ENCODE measurements around the gene KIAA1217.
A peak's percentile ranks its signal among the peaks of the same experiment; 100 is the strongest.

Gene KIAA1217

DNA sequence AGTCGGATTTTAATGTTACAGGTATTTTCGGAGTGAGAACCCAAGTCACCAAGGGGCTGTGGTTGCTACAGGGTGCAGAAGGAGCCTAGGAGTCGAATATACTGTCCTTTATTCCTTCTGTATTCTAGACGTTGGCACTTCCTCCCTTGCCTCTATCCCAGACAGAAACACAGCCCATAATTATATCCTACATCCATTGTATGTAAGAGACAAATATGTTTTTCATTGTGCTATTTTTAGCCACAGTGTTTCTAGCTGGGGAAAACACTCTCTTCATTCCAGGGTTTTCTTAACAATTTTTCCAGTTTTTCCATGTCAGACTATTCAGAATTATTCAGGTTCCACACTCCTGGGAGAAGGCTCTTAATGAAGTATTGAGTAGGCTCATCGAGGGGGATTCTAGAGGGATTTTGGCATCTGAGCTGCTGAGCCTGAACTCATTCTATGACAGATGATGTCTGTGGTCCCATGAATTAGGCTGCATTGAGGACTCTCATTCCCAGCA, 32.6 kb downstream of the KIAA1217 start:
- no peak for DNase-seq (ENCODE audit: low read depth, low spot score)

DNA sequence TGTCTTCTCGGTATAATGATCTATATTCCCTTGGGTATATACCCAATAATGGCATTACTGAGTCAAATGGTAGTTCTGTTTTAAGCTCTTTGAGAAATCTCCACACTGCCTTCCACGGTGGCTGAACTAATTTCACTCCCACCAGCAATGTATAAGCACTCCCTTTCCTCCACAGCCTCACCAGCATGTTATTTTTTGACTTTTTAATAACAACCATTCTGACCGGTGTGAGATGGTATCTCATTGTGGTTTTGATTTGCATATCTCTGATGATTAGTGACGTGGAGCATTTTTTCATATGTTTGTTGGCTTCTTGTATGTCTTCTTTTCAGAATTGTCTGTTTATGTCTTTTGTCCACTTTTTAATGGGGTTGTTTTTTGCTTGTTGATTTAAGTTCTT, 33.6 kb downstream of the KIAA1217 start:
- DNase-seq (ENCODE audit: low read depth, low spot score): no peak

DNA sequence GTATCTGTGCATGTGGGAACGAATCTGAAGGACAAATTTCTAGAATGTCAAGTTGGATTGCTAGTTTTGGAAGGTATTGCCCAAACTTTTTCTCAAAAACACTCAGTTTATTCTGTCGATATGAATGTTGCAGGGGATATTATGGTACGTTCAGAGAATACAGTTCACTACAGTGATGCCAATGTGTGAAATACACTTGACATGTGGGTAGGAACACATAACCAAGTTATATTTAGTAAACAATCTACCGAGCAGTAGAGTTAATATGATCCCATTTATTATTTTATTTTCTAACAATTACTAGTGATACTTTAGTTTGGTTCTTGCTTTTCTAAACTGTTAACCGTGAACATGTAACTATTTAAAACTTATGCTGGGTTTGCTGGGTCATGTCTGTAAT, 37.4 kb downstream of the KIAA1217 start:
- DNase-seq (ENCODE audit: low read depth, low spot score): no peak

DNA sequence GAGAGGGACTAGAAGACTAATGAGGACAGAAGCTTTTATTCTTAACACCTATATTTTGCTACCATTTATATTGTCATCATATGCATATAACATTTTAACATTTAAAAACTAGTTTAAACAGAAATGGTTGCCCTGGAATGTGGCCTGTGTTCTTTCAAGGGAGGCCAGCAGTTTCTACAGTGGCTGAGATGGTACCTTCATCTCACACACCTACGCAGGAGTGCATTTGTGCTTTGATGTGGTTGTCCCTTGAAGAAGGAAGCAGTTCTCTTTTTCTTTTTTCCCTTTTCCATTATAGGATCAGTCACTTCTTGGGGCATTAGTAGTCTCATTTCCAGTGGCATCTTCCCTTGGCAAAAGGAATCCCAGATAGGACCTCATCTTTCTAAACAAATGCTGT, 38.9 kb downstream of the KIAA1217 start:
- DNase-seq (ENCODE audit: low read depth, low spot score): no peak

DNA sequence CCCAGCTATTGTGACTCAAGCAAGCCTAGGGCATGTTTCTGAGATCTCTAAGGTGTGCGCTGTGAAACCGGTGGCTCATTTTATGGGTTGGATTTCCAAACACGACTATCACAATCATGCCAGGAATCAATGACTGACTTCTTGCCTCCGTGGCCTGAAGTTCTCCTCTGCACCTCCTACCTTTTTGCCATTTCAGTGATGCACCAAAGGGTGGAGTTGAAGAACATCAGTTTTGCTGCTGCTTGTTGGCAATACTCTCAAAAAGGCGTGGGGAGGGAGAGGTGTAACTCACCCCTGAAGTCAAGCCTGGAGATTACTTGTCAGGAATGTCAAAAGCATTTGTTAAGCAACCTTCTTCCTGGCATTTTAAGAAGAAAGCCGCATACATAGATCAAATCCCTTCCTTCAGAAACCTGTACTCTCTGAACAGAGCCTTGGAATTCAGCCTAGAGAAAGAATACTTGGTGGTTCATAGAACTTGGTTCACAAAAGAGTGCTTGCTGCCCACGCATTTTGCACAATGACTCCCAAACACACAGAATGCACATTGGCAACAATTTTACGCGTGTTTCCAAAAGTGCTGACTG, 41.0 kb downstream of the KIAA1217 start:
- DNase-seq (ENCODE audit: low read depth, low spot score): no peak

DNA sequence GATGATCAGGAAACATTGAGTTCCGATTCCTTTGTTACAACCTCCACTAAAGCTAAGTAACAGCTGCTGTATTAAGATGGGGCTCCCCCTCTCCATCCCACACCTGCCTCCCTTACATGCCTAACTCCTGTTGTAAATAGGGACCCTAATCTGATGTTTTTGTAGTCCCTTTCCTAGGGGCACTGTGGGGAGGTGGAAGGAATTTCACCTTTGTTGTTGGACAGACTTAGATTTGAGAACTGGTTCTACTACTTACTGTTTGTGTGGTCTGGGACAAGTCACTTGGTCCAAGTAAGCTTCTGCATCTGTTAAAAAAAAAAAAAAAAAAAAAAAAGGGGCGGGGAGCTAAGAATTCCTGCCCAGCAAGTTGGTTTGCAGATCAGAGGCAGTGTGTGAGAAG, 42.6 kb downstream of the KIAA1217 start:
- peak; percentile 74 for DNase-seq (ENCODE audit: low read depth, low spot score)

DNA sequence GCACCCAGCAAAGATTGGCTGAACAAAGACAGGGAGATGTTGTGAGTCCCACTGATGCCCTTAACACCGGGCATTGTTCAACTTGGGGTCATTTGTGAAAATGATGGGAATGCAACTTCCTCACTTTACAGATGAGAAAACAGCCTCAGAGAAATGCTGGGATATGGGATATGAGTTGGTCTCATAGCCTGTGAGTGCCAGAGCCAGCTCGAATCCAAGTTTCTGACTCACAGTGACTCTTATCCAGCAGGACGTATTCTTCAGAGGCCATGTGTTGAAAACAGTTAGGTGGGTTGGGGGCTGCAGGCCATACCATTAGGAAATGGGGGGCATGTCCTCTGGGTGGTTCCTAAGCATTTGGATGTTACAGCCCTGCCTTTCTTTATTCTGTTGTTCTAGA, 45.2 kb downstream of the KIAA1217 start:
- no peak for DNase-seq (ENCODE audit: low read depth, low spot score)

DNA sequence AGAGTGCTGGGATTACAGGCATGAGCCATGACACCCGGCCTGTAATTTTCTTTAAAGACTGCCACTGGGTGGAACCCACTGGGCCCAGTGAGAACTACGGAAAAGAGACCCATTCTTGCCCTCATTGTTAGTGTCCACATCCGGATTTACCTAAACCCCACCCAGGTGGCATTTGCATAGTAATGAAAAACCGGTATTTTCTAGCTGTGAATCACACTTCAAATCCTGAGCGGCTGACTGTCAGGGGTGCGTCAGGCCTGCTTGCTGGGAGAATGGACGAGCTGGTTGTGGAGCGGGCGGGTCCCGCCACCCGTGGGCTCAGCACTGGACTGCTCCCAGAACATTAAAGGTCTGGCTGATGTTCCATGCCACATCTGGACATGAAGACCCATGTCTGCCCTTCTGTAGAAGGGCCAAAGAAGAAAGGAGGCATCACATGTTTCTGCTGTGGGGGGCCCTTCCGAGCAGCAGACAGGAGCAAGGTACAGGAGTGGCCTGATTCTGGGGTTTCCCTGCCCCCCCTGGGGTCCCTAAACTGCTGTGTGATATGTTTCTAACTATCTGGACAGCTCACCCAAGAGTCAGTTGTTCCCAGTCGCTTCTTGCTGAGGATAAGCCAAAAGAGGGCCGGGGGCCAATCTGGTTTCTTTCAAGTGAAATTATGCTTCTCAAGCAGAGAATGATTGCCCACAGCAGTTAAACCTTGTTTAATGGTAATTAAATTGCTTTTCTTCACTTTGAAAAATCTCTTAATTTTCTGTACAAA, 46.4 kb downstream of the KIAA1217 start:
- peak; percentile 47 for DNase-seq (ENCODE audit: low read depth, low spot score)

DNA sequence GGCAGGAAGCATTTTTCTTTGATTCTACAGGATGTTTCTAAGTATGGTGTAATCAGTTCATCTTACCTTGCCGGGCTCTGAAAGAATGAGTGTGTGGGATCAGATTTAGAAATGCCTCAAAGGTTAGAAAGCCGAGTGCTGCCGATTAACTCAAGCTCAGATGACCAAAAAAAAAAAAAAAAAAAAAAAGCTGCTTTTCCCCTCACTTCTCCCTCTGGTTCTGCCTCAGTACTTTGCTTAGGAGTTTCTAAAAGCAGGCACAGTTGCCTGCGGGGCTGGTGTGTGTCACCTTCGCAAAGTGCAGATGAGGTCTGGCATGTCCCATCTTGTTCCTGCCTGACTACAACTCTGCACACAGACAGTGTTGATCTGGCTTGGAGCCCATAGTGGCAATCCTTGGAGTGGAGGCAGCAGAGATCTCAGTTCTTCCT, 47.0 kb downstream of the KIAA1217 start:
- no peak for DNase-seq (ENCODE audit: low read depth, low spot score)

DNA sequence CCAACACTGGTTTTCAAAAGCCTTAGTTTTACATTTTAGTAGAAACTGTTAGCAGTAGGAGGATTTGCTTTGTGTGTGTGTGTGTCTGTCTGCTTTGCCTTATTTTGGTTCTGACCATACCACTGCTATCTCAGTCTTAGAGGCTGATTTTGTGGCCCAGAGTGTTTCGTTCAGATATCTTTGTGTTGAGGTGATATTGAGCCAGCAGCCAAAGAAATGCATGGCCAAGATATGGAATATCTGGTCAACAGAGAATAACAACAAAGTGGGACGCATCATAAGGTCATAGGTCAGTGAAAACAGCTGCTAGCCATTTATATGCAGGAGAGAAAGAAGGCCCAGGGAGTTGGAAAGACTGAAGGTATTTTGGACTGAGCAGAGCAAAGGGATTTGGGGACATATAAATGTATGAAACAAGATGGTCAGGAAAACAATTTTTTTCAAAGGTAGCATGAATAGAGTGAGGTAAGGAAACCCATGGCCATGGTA, 47.7 kb downstream of the KIAA1217 start:
- no peak for DNase-seq (ENCODE audit: low read depth, low spot score)

DNA sequence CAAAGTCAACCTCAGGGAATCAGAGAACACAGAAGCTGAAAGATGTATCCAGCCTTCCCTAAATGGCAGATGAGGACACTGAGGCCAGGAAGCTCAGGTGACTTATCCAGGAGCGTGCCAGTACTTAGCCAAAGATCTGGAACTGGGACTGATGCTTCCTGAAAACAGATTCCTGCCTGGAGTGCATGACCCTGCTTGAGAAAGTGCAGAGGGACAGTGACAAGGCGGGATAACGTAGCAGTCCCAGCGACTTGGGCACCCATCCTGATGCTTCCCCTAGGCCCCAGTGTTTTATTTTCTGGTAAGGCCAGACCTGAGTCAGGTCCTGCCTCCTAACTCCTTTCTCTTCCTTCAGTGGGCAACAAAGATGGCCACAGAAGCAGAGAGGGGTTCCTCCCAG, 48.6 kb downstream of the KIAA1217 start:
- DNase-seq (ENCODE audit: low read depth, low spot score): no peak

DNA sequence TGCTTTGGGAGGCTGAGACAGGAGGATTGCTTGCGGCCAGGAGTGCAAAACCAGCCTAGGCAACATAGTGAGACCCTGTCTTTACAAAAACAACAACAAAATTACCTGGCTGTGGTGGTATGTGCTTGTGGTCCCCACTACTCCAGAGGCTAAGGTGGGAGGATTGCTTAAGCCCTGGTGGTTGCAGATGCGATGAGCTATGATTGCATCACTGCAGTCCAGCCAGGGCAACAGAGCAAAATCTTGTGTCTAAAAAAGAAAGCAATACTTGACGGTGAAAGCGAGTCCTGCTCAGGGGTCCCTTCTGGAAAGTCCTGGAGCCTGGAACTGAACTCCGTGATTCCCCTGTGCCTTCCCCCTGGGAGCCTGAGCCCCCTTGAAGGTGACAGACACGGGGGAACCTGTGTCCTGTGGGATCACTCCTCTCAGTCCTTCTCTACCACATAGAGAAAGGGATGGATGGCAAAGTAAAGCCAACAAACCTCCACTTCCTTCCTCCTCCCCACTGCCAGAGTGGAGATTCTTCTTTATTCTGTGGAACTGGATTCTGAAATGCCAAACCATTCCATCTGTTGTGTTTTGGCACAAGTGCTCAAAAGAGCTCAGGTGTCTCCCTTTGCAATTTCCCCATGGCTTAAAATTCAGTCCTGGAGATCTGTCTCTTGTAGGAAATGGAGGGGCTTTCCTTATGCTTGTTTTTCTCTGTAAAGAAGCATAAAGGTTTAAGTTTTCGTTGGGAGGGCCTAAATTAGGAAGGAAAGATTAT, 50.6 kb downstream of the KIAA1217 start:
- no peak for DNase-seq (ENCODE audit: low read depth, low spot score)

DNA sequence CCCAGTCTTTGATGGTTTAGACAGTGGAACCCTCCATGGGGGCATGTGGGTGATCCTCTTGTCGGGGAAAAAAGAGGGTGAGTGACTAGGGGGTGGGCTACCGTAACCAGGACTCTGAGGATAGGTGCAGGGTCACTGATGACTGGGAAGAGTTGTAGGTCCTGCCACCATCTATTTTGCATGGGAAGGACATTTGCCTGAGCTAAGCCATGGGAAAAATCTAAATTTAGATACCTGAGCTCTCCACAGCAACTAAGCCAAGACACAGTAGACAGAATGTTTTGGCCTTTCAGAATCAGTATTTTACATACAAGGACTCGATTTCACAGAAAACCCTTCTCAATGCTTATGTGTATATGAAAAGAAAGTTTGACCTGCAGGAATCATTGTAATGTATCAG, 52.7 kb downstream of the KIAA1217 start:
- no peak for DNase-seq (ENCODE audit: low read depth, low spot score)

DNA sequence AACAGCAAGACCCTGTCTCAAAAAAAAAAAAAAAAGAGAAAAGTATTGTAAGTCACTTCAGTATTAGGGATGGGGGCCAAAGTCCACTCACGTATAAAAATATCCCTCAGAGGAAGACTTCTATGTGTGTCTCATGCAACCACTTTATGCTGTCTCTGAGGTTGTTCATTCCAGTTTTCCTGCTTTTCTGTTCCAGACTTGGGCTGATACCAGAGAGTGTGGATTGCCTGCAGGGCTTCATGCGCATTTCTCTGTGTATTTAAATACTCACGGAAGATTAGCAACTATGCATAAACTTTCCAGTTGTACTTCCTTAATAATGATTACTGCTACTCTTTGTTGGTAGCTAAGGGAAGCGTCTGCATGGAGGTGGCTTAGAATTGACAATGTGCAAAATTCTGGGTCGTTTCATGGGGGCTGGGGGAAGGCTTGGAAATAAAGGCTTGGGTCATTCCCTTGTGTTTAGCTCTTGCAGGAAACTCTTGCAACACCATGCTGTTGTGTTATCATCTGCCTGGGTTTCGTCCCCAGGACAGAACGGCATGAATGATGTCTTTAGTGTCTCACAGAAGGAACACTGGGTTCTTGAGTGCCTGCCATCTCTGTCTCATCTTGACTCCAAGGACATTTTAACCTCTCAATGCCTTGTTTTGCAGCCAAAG, 54.1 kb downstream of the KIAA1217 start:
- no peak for DNase-seq (ENCODE audit: low read depth, low spot score)

DNA sequence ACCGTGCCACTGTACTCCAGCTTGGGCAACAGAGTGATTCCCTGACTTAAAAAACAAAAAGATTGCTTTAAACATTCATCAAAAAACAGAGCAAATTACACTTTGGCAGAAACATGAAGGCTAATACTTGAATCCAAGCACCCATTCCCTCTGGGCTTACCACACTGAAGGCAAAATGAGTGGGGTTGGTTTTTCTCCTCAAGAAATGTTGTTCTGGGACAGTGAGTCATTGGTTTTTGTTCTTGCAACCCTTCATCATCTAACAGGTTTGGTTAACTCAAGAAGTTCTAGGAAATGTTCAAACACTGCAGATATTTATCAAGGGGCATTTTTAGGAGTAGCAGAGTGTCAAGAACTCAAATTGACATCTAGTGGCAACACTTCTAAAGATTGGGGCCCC, 60.5 kb downstream of the KIAA1217 start:
- DNase-seq (ENCODE audit: low read depth, low spot score): no peak

DNA sequence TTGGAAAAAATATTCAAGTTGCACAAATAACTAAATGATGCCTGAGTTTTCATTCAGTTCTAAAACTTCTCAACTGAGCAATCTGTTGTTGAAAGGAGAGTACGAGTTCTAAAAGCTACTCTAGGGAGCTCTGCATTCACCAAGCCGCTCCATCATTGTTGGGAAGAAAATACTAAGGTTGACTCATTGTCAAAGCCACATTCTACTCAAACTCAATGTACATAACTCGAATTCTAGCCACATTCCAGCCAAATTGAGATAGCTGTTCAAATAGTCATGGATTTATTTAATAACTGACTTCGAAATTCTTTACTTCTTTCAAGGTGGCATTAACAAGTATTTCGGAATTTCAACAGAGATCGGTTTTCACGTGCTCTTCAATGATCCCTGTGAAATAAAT, 63.4 kb downstream of the KIAA1217 start:
- no peak for DNase-seq (ENCODE audit: low read depth, low spot score)

DNA sequence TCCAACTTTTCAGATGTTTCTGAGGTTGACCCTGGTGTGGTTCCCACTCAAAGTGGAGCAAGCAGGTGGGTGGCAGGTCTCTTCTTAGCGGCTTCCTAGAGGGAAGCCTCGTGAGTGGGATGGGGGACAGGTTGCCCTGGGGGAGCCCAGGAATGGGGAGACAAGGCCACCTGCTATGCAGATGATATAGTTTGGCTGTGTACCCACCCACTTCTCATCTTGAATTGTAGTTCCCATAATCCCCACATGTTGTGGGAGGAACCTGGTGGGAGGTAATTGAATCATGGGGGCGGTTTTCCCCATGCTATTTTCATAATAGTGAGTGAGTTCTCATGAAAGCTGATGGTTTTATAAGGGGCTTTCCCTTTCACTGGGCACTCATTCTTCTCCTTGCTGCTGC, 68.3 kb downstream of the KIAA1217 start:
- DNase-seq (ENCODE audit: low read depth, low spot score): no peak

DNA sequence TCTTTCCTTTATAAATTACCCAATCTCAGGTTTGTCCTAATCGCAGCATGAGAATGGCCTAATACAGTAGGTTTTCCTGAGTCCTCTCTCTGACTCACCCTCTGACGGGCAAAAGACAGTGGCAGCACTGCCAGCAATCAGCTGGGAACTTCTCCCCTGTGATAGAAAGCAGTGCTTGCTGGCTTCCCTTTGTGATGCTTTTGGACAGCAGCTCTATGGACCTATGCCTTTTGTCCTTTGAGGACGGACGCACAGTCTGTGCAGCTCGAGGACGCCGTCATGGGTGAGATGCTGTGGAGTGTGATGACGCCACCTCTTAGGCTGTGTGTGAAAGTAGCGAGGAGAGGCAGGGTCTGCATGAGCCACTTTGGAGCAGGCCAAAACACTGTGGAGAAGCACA, 68.8 kb downstream of the KIAA1217 start:
- no peak for DNase-seq (ENCODE audit: low read depth, low spot score)

DNA sequence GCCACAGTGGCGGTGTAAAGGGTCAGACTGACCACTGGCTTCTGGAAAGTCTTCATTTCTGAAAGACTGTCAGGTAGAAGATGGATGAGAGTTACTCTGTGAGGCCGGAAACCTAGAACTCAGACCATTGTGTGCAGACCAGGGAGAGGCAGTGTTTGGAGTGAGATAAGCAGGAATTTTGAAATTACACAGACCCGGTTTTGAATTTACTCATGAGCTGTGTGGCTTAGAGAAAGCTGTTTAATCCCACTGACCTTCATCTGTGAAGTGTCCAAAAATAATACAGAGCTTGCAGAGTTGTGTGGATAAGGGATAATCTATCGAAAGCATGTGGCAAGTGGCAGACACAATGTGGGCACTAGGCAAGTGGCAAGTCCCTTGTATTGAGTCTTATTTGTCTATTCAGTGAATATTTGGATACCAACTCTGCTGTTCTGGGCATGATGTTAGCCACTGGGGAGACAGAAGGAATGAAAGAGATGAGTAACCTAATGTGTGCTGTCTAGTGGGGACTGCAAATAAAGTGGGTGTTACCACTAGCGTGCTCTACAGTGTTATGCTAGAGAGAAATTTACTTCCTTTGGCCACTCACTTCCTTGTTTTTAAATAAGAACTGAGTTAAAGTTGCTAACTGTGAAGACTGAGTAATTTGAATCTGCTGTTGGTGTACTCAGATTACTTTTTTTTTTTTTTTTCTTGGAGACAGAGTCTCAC, 69.4 kb downstream of the KIAA1217 start:
- no peak for DNase-seq (ENCODE audit: low read depth, low spot score)

DNA sequence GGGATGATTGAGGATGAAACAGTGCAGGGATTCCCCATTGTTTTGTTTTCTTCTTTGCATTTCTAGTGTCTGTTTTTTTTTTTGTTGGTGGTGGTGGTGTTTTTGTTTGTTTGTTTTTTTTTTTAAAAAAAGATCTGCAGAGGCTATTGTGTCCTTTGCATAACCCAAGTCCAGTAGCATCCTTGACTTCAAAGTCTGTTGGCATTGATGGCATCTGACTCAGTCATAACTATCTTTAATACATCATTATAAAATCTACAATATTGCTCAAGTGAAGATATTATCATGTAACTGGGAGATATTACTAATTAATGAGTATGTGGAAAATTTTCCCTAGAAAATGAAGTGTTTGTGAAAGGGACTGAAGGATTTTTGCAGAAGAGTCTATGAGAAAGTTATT, 70.2 kb downstream of the KIAA1217 start:
- no peak for DNase-seq (ENCODE audit: low read depth, low spot score)

DNA sequence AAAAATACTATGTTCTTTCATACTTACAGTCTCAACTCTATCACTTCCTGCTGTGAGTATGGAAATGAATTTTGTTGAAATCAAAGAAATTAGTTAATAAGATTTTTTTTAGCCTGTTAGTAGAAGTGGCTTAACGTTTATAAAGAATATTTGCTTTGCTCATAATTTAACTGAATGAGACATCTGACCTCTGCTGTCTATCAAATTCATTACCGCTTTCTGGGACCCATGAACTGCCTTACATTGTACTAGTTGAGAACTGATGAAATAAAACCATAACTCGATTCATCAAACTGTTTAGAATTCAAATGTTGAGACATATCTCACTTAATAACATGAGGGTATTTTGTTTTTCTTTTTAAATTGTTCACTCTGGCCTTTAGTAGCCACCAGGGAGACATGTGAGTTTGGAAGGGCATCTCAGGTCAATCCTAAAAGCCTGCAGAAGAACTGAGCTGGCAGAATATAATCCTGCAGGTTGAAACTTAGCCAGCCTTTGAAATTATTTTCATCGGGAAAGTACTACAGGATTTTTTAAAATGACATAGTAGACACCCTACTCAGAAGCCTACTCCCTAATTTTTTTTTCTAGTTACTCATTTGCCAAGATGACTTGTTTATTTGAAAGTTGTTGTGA, 78.7 kb downstream of the KIAA1217 start:
- no peak for DNase-seq (ENCODE audit: low read depth, low spot score)

Data from iPS DF 19.7 (cell line).